Measurements from ENCODE around the gene CA4.
"Not testable (repeated sequence)": the region's sequence is repeated elsewhere in the genome, so short reads cannot be mapped to it uniquely, and the experiment has no call there.

The CA4 gene

DNA sequence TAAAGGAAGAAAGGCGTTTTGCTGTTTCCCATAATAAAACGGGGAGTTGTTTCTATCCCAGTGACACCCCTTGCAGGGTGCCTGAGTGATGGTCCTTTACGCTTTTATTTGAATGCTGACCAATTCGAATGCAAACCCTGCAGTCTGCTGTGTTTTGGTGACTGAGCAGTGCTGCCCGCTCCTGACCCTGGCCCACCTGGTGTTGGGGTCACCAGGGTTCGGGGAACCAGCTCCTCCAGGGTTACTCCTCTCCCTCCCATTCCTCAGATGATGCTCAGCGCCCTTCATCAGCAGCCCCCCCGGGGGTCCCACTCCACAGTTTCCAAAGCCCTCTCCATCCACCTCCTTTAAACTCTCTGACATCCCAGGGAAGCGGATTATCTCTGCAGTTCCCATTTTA is 6.0 kb downstream of the CA4 start:
- no peak for DNase-seq (ENCODE audit: low read depth)

GRCh38 chr17:60156746-60157145 is 7.0 kb downstream of the CA4 start:
- no peak for DNase-seq (ENCODE audit: low read depth)

DNA sequence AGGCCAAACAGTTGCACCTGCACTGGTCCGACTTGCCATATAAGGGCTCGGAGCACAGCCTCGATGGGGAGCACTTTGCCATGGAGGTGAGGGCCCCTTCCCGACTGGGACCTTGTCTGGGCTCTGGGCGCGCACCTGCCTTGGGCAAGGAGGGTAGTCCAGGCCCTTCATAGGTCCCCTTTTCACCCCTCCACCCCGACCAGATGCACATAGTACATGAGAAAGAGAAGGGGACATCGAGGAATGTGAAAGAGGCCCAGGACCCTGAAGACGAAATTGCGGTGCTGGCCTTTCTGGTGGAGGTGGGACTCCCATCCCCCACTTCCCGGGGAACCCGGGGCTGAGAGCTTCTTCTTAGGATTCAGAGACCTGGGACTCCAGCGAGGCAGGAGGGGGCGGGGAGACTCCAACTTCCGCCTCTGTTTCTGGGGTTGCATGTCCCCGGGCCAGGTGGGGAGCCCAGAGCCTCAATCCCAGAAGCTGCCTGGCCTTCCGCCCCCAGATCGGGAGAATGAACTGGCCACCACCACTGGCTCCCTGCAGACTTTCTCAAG is 7.8 kb downstream of the CA4 start:
- no peak for DNase-seq (ENCODE audit: low read depth)

- DNase-seq (ENCODE audit: low read depth): no peak
Measured at GRCh38 chr17:60158751-60159478, 9.1 kb downstream of the CA4 start.

- no peak for DNase-seq (ENCODE audit: low read depth)
Measured at GRCh38 chr17:60159479-60159866, 9.7 kb downstream of the CA4 start.

- no peak for DNase-seq (ENCODE audit: low read depth)
Measured at GRCh38 chr17:60160829-60161501, 11.2 kb downstream of the CA4 start.

DNA sequence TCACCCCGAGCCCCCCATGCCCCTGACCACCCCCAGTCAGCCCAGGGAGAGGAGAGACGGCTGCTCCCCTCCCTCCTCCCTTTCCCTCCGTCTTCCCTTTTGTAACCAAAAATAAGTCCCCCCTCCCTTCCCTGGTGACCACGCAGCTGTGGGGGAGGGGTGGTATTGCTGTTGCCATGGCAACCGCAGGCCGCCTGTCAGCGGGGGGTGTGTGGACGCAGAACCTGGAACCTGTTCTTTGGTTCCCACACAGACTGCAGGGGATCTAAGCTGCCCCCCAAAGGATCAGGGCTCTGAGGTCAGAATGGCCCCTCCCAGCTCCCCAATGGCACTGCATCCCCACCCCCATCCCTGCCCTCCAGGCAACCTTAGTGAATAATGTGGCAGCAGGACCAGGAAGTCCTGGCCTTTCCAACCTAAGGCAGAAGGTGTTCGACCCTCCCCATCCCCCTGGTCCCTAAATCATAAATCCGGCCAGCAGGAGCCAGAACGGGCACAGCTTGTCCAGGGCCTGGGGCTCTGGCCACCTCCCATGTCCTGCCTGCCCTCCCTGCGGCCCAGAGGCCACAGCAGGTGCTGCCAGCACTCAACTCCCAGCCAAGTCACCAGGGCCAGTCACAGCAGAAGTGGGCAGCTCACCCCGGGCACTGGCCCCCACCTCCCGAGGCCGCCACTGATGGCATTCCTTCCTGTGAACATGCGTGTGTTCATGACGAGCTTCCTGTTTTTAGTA is 12.0 kb downstream of the CA4 start:
- no peak for DNase-seq (ENCODE audit: low read depth)

- no peak for DNase-seq (ENCODE audit: low read depth)
Measured at GRCh38 chr17:60163108-60163784, 13.5 kb downstream of the CA4 start.

GRCh38 chr17:60164164-60164563 is 14.4 kb downstream of the CA4 start:
- no peak for DNase-seq (ENCODE audit: low read depth)

- DNase-seq (ENCODE audit: low read depth): no peak
Measured at GRCh38 chr17:60164697-60165096, 14.9 kb downstream of the CA4 start.

GRCh38 chr17:60165223-60165622 is 15.4 kb downstream of the CA4 start:
- DNase-seq (ENCODE audit: low read depth): no peak

DNA sequence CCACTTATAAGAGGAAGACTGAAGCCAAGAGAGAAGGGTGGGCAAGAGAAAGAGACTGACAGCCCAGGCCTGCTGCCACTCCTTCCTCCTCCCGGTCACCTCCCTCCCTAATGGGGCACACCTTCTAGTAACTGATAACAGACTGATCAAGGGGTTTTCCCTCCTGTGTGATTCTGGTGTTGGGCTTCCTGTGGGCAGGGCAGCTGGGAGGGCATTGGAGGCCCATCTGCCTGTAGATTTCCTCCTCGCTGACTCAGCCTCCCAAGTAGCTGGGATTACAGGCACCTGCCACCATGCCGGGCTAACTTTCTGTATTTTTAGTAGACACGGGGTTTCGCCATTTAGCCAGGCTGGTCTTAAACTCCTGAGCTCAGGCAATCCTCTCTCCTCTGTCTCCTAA is 16.2 kb downstream of the CA4 start:
- DNase-seq (ENCODE audit: low read depth): no peak

GRCh38 chr17:60167065-60167741 is 17.4 kb downstream of the CA4 start:
- DNase-seq (ENCODE audit: low read depth): no peak

DNA sequence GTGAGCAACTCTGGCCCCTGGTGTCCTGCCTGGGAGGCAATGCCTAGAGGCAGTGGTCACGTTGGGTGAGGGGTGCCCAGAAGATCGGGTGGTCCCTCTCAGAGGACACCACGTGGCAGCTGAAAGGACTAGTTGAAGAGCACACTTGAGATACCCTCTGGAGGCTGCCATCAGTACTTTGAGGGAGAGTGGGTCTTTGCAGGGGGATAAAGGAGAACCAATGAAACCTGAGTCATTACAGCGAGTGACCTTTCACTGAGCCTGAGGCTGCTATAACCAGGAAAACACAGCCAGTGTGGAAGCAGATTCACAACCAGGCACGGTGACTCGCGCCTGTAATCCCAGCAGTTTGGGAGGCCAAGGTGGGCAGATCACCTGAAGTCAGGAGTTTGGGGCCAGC is 18.9 kb downstream of the CA4 start:
- DNase-seq (ENCODE audit: low read depth): no peak

- DNase-seq (ENCODE audit: low read depth): no peak
Measured at GRCh38 chr17:60169921-60170817, 20.4 kb downstream of the CA4 start.

- DNase-seq (ENCODE audit: low read depth): no peak
Measured at GRCh38 chr17:60170835-60171752, 21.3 kb downstream of the CA4 start.

- no peak for DNase-seq (ENCODE audit: low read depth)
Measured at GRCh38 chr17:60171753-60172079, 21.9 kb downstream of the CA4 start.

DNA sequence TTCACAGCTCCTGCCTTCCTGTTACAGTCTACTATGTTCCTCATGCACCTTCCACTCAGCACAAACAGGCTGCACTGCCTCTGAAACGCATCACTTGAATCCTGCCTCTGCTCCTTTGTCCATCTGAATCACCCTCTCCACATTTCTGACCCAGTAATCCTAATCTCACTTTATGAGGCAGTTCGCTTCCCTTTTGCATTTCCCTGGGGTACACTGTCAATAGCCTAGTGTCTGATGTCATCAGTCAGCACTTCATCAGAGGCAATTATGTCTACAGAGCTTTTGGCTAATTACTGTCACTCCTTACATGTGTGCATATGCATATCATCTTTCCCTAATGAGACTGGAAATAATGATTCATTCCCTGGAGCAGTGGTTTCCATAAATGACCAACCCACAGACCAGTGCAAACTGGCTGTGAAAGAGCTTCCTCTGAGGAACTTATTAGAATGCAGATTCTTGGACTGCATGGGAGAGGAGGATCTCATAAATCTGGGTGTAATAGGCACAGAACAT is 23.6 kb downstream of the CA4 start:
- DNase-seq (ENCODE audit: low read depth): no peak

DNA sequence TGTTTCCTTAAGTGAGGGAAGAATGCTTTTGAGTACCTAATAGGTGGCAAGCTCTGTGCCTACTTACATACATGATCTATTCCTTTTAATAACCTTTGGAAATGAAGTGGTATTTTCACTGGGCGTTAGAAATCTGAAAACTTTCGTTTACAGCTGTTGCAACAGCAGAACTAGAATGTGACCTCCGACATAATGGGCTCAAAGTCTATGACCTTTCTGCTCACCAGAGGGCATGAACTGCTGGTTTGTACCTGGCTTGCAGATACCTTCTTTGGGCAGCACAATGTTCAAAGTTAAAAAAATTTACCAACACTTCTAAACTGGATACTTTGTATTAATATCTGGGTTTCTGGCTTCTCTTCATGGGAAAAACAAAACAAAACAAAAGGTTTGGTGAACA is 24.3 kb downstream of the CA4 start:
- no peak for DNase-seq (ENCODE audit: low read depth)

GRCh38 chr17:60174767-60175166 is 25.0 kb downstream of the CA4 start:
- not testable (repeated sequence) for DNase-seq (ENCODE audit: low read depth)
